ENCODE data around the gene RPL10. TPM values are rescaled to one million over a fixed set of nuclear protein-coding genes. Genes with fewer than 3 reads are reported as not detected.

RPL10 gene
- total and polyA plus RNA-seq, 9 of the 15 experiments (the other 6 are each of a cell fraction or from before 2014, with no cell fraction given) = 3,774 to 7,600 (median 5,014) TPM

- TF ChIP-seq HNRNPUL1 (IDR thresholded peaks at IDR 0.05; ENCODE audit: low read length) (no peak), ZNF436 (CRISPR knock-in tag; IDR thresholded peaks at IDR 0.05) (no peak), GTF3C2 (IDR thresholded peaks at IDR 0.05; ENCODE audit: borderline replicate concordance, extremely low read depth, insufficient read length) (no peak), MAX (CRISPR knock-in tag; IDR thresholded peaks at IDR 0.05) (no peak), ZNF766 (CRISPR knock-in tag; conservative IDR thresholded peaks at IDR 0.05) (0 out of 2 replicates have a peak, but pooled peaks have one; percentile 38), POLR2H (tag; IDR thresholded peaks at IDR 0.05; ENCODE audit: low read depth) (no peak), ZBTB40 (IDR thresholded peaks at IDR 0.05) (no peak), ZBTB40 (CRISPR knock-in tag; IDR thresholded peaks at IDR 0.05) (no peak), TAL1 (IDR thresholded peaks at IDR 0.05) (no peak), HMG20B (CRISPR knock-in tag; IDR thresholded peaks at IDR 0.05) (no peak), SAFB2 (IDR thresholded peaks at IDR 0.05; ENCODE audit: borderline replicate concordance, low read depth, low read length, severe bottlenecking) (no peak), TCF7L2 (IDR thresholded peaks at IDR 0.05; ENCODE audit: low read depth, low read length) (no peak), MIER1 (IDR thresholded peaks at IDR 0.05; ENCODE audit: low read depth) (no peak), TARDBP (IDR thresholded peaks at IDR 0.05) (no peak), CXXC5 (CRISPR knock-in tag; IDR thresholded peaks at IDR 0.05) (no peak), TAF7 (tag; IDR thresholded peaks at IDR 0.05) (no peak), HLTF (IDR thresholded peaks at IDR 0.05) (no peak)
These were observed 28.5 kb upstream of the RPL10 start (continued) for GRCh38 chrX:154369449-154370299.

Data from K562 (cell line).